K562 (cell line): ENCODE results near the gene TECTA. TPM values are rescaled to one million over a fixed set of nuclear protein-coding genes. Genes with fewer than 3 reads are reported as not detected.

Experiments used
- ATAC-seq: fragments of 200-7000 bp; cut with Tn5 transposase; 3 replicates; pipeline ENCODE4 v1.9.1; 2020; ENCODE audit warnings: moderate library complexity
- BruUV-seq: library from RNA; stranded (reverse); fragments of 400-500 nt; replicated peaks from 2 replicates; lab custom pipeline; 2021; lab: Mats Ljungman, UMichigan
- CTCF ChIA-PET: fragments of 300-600 bp; formaldehyde crosslinking; extraction: SDS; loops from one replicate; lab custom pipeline; 2021; ENCODE audit warnings: low intra/inter-chr PET ratio; lab: Yijun Ruan, JAX
- POLR2A ChIA-PET: fragments of 300-600, 350-650 bp; sonication (Branson Sonifier 250); formaldehyde crosslinking; extraction: SDS; loops from one replicate; lab custom pipeline; 2021; ENCODE audit warnings: antibody characterized with exemption, inconsistent platforms; lab: Yijun Ruan, JAX
- DNase-seq, 4 experiments: peaks; one replicate each; pipeline versions ENCODE4 v3.0.0 to v3.0.0-alpha.2; 2011 to 2018; ENCODE audit warnings: low spot score in 3 of 4, mixed read lengths in 3 of 4; ENCODE audit errors: extremely low read depth in 1 of 4
- FAIRE-seq: peaks from 2 replicates; lab custom pipeline; 2011; peaks lifted over from hg19 to GRCh38; lab: Jason Lieb, UNC
- H2AFZ ChIP-seq: 2 replicates; pipeline ENCODE4 v1.6.0; 2011; ENCODE audit warnings: low read depth, low read length, control low read depth, inconsistent platforms
- H3K27ac ChIP-seq: fragments of 200-600 bp; 3 replicates; pipeline ENCODE4 v1.8.0; 2011; ENCODE audit warnings: low read depth, mild to moderate bottlenecking, control low read depth, inconsistent platforms, low read length, moderate library complexity, mixed read lengths; ENCODE audit errors: extremely low read depth
- H3K27me3 ChIP-seq, 2 experiments: fragments of 300-600 bp in 1 of 2; 2 replicates in 1 of 2; 3 replicates in 1 of 2; pipeline versions ENCODE4 v1.6.0 to v1.8.0; 2011; ENCODE audit warnings: inconsistent platforms in 2 of 2, low read length in 2 of 2, mild to moderate bottlenecking in 1 of 2, mixed read lengths in 1 of 2, moderate library complexity in 1 of 2; ENCODE audit not compliant: control insufficient read depth in 2 of 2, insufficient read depth in 2 of 2
- H3K36me3 ChIP-seq: fragments of 300-600 bp; 3 replicates; pipeline ENCODE4 v1.8.0; 2011; ENCODE audit warnings: mild to moderate bottlenecking, low read length, inconsistent platforms; ENCODE audit not compliant: control insufficient read depth, insufficient read depth
- H3K4me1 ChIP-seq, 2 experiments: fragments of 200-600 bp in 1 of 2; replicated peaks in 1 of 2; 2 replicates in 1 of 2; 3 replicates in 1 of 2; pipeline versions ENCODE4 v1.5.1 to v1.8.0; 2011; ENCODE audit warnings: inconsistent platforms in 2 of 2, low read length in 2 of 2, mild to moderate bottlenecking in 1 of 2, mixed read lengths in 1 of 2, moderate library complexity in 1 of 2; ENCODE audit not compliant: control insufficient read depth in 2 of 2, insufficient read depth in 2 of 2
- H3K4me2 ChIP-seq: 2 replicates; pipeline ENCODE4 v1.6.1; 2011; ENCODE audit warnings: low read length, control low read depth, inconsistent platforms, mixed read lengths; ENCODE audit not compliant: insufficient read depth
- H3K4me3 ChIP-seq: fragments of 200-600 bp; sonication (generic), shearing (Covaris generic); 2 replicates; pipeline ENCODE4 v1.5.1; 2016; ENCODE audit warnings: control low read depth, inconsistent platforms
- H3K79me2 ChIP-seq: fragments of 200-600 bp; 3 replicates; pipeline ENCODE4 v1.8.0; 2011; ENCODE audit warnings: low read length, inconsistent platforms; ENCODE audit not compliant: control insufficient read depth, insufficient read depth
- H3K9ac ChIP-seq, 2 experiments: 2 replicates each; pipeline versions ENCODE4 v1.6.0 to v1.6.1; 2011; ENCODE audit warnings: low read depth in 2 of 2, low read length in 2 of 2, control low read depth in 1 of 2, inconsistent platforms in 1 of 2, mild to moderate bottlenecking in 1 of 2, mixed read lengths in 1 of 2; ENCODE audit not compliant: insufficient read depth in 1 of 2
- H3K9me1 ChIP-seq: one replicate; pipeline ENCODE4 v1.6.0; 2011; ENCODE audit warnings: inconsistent platforms, mild to moderate bottlenecking, low read length, moderate library complexity; ENCODE audit not compliant: control insufficient read depth, insufficient read depth
- H3K9me3 ChIP-seq: replicated peaks from 2 replicates; pipeline ENCODE4 v1.5.1; 2011; ENCODE audit warnings: low read depth, low read length, inconsistent platforms; ENCODE audit not compliant: control insufficient read depth, insufficient read depth
- H4K20me1 ChIP-seq: replicated peaks from 2 replicates; pipeline ENCODE4 v1.6.1; 2011; ENCODE audit warnings: low read length, inconsistent platforms, mixed read lengths; ENCODE audit not compliant: control insufficient read depth, insufficient read depth
- POLR2A ChIP-seq: fragments of 450-650 bp; conservative IDR thresholded peaks from 2 replicates; pipeline ENCODE4 v1.6.1; 2016
- RAD21 ChIP-seq, 2 experiments: fragments of 250-450 bp in 1 of 2; fragments of 450-650 bp in 1 of 2; sonication (Bioruptor Pico) in 1 of 2; formaldehyde crosslinking in 1 of 2; IDR thresholded peaks in 1 of 2; conservative IDR thresholded peaks in 1 of 2; 2 replicates each; pipeline versions ENCODE4 v1.4.0 to v1.8.0; 2020 to 2022; ENCODE audit warnings: mild to moderate bottlenecking in 2 of 2, moderate library complexity in 1 of 2
- RCOR1 ChIP-seq, 2 experiments: IDR thresholded peaks; 2 replicates each; pipeline ENCODE4 v1.6.1; 2012; ENCODE audit warnings: low read depth in 2 of 2, low read length in 2 of 2, borderline replicate concordance in 1 of 2, improper control_type of control experiment in 1 of 2
- ZBTB49 ChIP-seq: sonication (generic); formaldehyde crosslinking; IDR thresholded peaks from 2 replicates; pipeline ENCODE4 v1.8.0; 2022; ENCODE audit warnings: missing genetic modification reagents, mild to moderate bottlenecking, borderline replicate concordance
- ZNF407 ChIP-seq: fragments of 450-650 bp; IDR thresholded peaks from 2 replicates; pipeline ENCODE4 v1.6.1; 2016; ENCODE audit warnings: low read depth
- ZNF586 ChIP-seq: fragments of 450-650 bp; formaldehyde crosslinking; conservative IDR thresholded peaks from 2 replicates; pipeline ENCODE4 v1.4.0; 2020; ENCODE audit warnings: mild to moderate bottlenecking, moderate library complexity
- ZNF830 ChIP-seq: fragments of 250-450 bp; sonication (Bioruptor Pico); IDR thresholded peaks from 2 replicates; pipeline ENCODE4 v1.5.0; 2021; ENCODE audit warnings: mild to moderate bottlenecking
- WGBS: fragments of 100-300 bp; shearing (Covaris generic); methylation state at CpG from one replicate; pipeline ENCODE4 v1.1.6; 2016; ENCODE audit warnings: low coverage, mixed read lengths; ENCODE audit not compliant: insufficient coverage; ENCODE audit errors: missing lambda C conversion rate; 5-methylcytosine and 5-hydroxymethylcytosine counted together
- in situ Hi-C: fragments of 300-500 bp; cut with MboI; formaldehyde crosslinking; loops from 4 replicates; pipeline ENCODE4 v1.15.0; 2018; ENCODE audit warnings: inconsistent platforms, mixed read lengths
- intact Hi-C: fragments of 100-400 bp; cut with micrococcal nuclease; formaldehyde crosslinking; loops from 2 replicates; pipeline ENCODE4 v1.14.2; 2022
- polyA plus RNA-seq, 8 experiments: library from polyadenylated mRNA; depleted of rRNA in 4 of 8; stranded (reverse) in 5 of 8; unstranded in 3 of 8; fragments of >200 nt; fragmentation: Nextera tagmentation in 2 of 8; fragmentation: Illumina TruSeq in 1 of 8; extraction: Ambion mirVana in 2 of 8; extraction: Trizol in 1 of 8; gene quantifications; 2 replicates each; pipeline versions ENCODE4 v1.2.1 to v1.2.3, GENCODE V29; 2011 to 2014; ENCODE audit warnings: inconsistent platforms in 1 of 8, missing spikeins in 1 of 8
- total RNA-seq, 7 experiments: library from RNA; depleted of rRNA in 6 of 7; stranded (reverse); fragments of >200 nt in 6 of 7; fragmentation: Illumina TruSeq in 2 of 7; extraction: Trizol in 2 of 7; gene quantifications; 2 replicates each; pipeline versions ENCODE4 v1.2.1 to v1.2.3, GENCODE V29; 2011 to 2021; ENCODE audit warnings: low replicate concordance in 1 of 7
- TF ChIP-seq, protein P1 (sequence below): IDR thresholded peaks from 2 replicates; pipeline ENCODE4 v1.6.1; 2011; ENCODE audit warnings: borderline replicate concordance, low read depth, mild to moderate bottlenecking, moderate library complexity, low read length; ENCODE audit not compliant: insufficient read depth, poor library complexity, severe bottlenecking

The TECTA gene
- total and polyA plus RNA-seq, 9 of the 15 experiments (the other 6 are each of a cell fraction or from before 2014, with no cell fraction given), result under 0.01 to 0.04 (median 0.03) TPM; not detected in 5

- WGBS, result 2% methylated on average over 9 of the region's 9 CpGs
- POLR2A ChIA-PET, result no interaction called here
- H3K79me2 ChIP-seq, result no peaks in the 10 kb centered on the region
- TF ChIP-seq, protein P1, sequence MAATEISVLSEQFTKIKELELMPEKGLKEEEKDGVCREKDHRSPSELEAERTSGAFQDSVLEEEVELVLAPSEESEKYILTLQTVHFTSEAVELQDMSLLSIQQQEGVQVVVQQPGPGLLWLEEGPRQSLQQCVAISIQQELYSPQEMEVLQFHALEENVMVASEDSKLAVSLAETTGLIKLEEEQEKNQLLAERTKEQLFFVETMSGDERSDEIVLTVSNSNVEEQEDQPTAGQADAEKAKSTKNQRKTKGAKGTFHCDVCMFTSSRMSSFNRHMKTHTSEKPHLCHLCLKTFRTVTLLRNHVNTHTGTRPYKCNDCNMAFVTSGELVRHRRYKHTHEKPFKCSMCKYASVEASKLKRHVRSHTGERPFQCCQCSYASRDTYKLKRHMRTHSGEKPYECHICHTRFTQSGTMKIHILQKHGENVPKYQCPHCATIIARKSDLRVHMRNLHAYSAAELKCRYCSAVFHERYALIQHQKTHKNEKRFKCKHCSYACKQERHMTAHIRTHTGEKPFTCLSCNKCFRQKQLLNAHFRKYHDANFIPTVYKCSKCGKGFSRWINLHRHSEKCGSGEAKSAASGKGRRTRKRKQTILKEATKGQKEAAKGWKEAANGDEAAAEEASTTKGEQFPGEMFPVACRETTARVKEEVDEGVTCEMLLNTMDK, result peak; percentile 36
- no peak for TF ChIP-seq RAD21 (CRISPR knock-in tag; conservative IDR thresholded peaks at IDR 0.05 in 1 of 2, IDR thresholded peaks at IDR 0.05 in 1 of 2)
- no peak for TF ChIP-seq ZBTB49 (CRISPR knock-in tag)
- no peak for TF ChIP-seq ZNF830 (CRISPR knock-in tag)
- TF ChIP-seq RCOR1 (IDR thresholded peaks at IDR 0.05; ENCODE audit: borderline replicate concordance in 1 of 2, low read depth in 2 of 2, low read length in 2 of 2), result no peak
- TF ChIP-seq POLR2A, result no peak
- no peak for TF ChIP-seq ZNF586 (CRISPR knock-in tag)
- no peak for TF ChIP-seq ZNF407
Observed at GRCh38 chr11:121104312-121104762, 3.3 kb downstream of the TECTA start.

More at GRCh38 chr11:121104312-121104762, 3.3 kb downstream of the TECTA start:
- no peak overlapping the region for H3K4me2 ChIP-seq
- CTCF ChIA-PET, result no interaction called here
- H3K27ac ChIP-seq, result no peak overlapping the region
- no peaks in the 10 kb centered on the region for H3K9me3 ChIP-seq
- H3K9me1 ChIP-seq, result no peaks in the 10 kb centered on the region
- H3K36me3 ChIP-seq, result no peaks in the 10 kb centered on the region
- peaks cover 4 to 16% of the 10 kb centered on the region in 2 experiments; a peak in 4 of 5 replicates for H3K27me3 ChIP-seq
- no peak overlapping the region for H3K9ac ChIP-seq
- no peaks in the 10 kb centered on the region for H4K20me1 ChIP-seq
- DNase-seq, result peak; percentile 10 to 39 (median 25)
- no TSS peak for BruUV-seq
- no peaks in the 10 kb centered on the region for H3K4me1 ChIP-seq
- no peak overlapping the region for H3K4me3 ChIP-seq
- intact Hi-C loops (no loop called here), in situ Hi-C loops (no loop called here)
- FAIRE-seq, result no peak
- ATAC-seq, result peak; percentile 76
- H2AFZ ChIP-seq, result no peak overlapping the region
